AG10803 (cell line): ENCODE results near the gene NXT2.

Experiments used
- DNase-seq: peaks from one replicate; pipeline ENCODE4 v3.0.0; 2010; ENCODE audit warnings: low read depth
- H3K4me3 ChIP-seq: 2 replicates; pipeline ENCODE4 v1.5.1; 2011; ENCODE audit warnings: mild to moderate bottlenecking, low read length, control low read depth
- TF ChIP-seq, protein P1 (sequence below): conservative IDR thresholded peaks from 2 replicates; pipeline ENCODE4 v1.5.1; 2011; ENCODE audit warnings: mild to moderate bottlenecking, low read length, control low read depth, inconsistent platforms

NXT2 gene

DNA sequence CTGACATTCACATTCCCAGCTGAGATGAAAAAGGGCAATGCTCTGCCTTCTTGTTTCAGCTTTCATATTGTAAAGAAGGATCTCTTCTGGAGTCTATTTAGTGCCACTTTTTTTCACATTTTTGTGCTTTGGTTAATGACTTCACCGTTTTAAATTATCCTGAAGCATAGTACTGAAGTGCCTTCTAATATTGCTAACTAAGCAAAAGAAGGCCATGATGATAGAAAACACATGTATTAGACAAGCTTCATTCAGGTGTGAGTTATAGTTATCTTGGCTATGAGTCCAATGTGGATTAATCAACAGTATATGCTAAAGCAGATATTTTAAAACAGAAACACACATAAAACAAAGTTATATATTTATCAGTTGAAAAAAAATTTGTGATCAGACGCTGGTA, 40.4 kb downstream of the NXT2 start:
- H3K4me3 ChIP-seq, result no peak overlapping the region
- TF ChIP-seq, protein P1, sequence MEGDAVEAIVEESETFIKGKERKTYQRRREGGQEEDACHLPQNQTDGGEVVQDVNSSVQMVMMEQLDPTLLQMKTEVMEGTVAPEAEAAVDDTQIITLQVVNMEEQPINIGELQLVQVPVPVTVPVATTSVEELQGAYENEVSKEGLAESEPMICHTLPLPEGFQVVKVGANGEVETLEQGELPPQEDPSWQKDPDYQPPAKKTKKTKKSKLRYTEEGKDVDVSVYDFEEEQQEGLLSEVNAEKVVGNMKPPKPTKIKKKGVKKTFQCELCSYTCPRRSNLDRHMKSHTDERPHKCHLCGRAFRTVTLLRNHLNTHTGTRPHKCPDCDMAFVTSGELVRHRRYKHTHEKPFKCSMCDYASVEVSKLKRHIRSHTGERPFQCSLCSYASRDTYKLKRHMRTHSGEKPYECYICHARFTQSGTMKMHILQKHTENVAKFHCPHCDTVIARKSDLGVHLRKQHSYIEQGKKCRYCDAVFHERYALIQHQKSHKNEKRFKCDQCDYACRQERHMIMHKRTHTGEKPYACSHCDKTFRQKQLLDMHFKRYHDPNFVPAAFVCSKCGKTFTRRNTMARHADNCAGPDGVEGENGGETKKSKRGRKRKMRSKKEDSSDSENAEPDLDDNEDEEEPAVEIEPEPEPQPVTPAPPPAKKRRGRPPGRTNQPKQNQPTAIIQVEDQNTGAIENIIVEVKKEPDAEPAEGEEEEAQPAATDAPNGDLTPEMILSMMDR, result no peak
- no peak for DNase-seq

DNA sequence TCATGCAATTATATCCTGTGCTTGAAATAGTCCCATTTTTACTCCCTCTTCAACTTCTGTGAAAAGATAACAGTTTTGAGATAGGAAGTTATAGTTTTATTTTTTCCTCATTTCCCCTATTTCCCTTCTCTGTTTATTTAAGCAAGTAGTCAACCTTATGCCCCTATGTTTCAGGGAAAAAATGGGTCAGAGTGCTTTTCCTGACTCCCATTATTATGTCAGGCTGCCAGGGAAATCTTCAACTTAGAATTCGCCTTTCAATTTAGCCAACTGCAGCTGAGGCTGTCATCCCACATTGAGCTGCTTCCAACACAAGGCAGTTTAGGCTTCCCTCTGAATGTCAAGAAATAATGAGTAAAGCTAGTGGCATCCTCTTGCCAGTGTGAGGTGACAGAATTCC, 42.3 kb downstream of the NXT2 start:
- TF ChIP-seq, protein P1, result no peak
- no peak overlapping the region for H3K4me3 ChIP-seq
- no peak for DNase-seq

DNA sequence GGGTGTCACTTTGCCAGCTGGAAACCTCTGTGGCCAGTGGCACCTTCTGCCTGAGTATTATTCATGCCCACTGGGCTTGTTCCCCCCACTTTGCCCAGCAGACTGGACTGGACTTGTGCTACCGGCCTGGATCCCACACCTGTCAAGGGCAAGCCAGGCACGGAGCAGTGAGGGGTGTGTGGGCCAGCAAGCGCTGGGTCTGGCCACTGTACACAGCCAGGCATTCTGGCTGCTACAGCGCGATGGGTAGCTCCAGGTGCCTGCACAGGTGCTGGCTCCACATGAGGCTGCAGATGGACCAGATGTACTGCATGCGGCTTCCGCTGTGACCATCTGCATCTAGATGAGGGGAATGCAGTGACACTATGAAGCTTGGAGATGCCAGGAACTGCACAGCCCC, 48.8 kb downstream of the NXT2 start:
- TF ChIP-seq, protein P1, result no peak
- H3K4me3 ChIP-seq, result no peak overlapping the region

DNA sequence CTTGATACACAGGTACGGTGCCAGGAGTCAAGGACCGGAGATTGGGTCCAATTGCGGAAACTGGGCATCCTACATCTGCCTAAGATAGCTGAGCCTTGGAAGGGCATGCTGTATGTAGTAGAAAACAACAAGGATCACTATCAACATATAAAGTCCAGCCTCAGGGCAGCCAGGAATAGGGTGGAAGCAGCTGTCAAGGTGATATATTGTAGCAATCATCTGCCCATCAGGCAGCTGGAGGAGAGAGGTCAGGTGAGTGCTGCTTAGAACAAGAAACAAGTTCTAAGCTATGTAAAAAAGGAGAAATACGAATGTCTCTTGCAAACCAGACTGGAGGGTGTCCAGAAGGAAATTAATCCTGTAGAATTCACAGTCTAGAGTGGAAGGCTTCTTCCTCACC, 53.5 kb downstream of the NXT2 start:
- DNase-seq, result no peak
- TF ChIP-seq, protein P1, result no peak
- H3K4me3 ChIP-seq, result no peak overlapping the region

More for the DNA sequence above, 48.8 kb downstream of the NXT2 start:
- no peak for DNase-seq
